GM18526 (cell line): ENCODE results near the gene ONECUT1.

Source experiments
- POLR2A ChIP-seq: IDR thresholded peaks from 3 replicates; pipeline ENCODE4 v1.6.1; 2011; ENCODE audit not compliant: insufficient read length; ENCODE audit errors: extremely low read depth

ONECUT1 gene

GRCh38 chr15:52799145-52799811, 9.1 kb upstream of the ONECUT1 start:
- no peak for TF ChIP-seq POLR2A

- TF ChIP-seq POLR2A = no peak
Measured at GRCh38 chr15:52798529-52799101, 8.5 kb upstream of the ONECUT1 start.

GRCh38 chr15:52797625-52798501, 7.7 kb upstream of the ONECUT1 start:
- TF ChIP-seq POLR2A = no peak

GRCh38 chr15:52796753-52797520, 6.8 kb upstream of the ONECUT1 start:
- TF ChIP-seq POLR2A = no peak

GRCh38 chr15:52796228-52796521, 6.0 kb upstream of the ONECUT1 start:
- TF ChIP-seq POLR2A = no peak

GRCh38 chr15:52795464-52796227, 5.5 kb upstream of the ONECUT1 start:
- no peak for TF ChIP-seq POLR2A

- TF ChIP-seq POLR2A = no peak
Measured at GRCh38 chr15:52794665-52795463, 4.7 kb upstream of the ONECUT1 start.

- TF ChIP-seq POLR2A = no peak
Measured at GRCh38 chr15:52791776-52792175, 1.6 kb upstream of the ONECUT1 start.

- TF ChIP-seq POLR2A = no peak
Measured at GRCh38 chr15:52790941-52791751, 1.0 kb upstream of the ONECUT1 start.

- no peak for TF ChIP-seq POLR2A
Measured at GRCh38 chr15:52789601-52790168, 451 bp downstream of the ONECUT1 start.

- TF ChIP-seq POLR2A = no peak
Measured at GRCh38 chr15:52789008-52789600, 1.0 kb downstream of the ONECUT1 start.
